ENCODE data around the gene COLGALT1. TPM values are rescaled to one million over a fixed set of nuclear protein-coding genes. Genes with fewer than 3 reads are reported as not detected.

Gene COLGALT1
- total RNA-seq, 2 experiments from 2014 or later = 62.1 to 64.2 TPM

DNA sequence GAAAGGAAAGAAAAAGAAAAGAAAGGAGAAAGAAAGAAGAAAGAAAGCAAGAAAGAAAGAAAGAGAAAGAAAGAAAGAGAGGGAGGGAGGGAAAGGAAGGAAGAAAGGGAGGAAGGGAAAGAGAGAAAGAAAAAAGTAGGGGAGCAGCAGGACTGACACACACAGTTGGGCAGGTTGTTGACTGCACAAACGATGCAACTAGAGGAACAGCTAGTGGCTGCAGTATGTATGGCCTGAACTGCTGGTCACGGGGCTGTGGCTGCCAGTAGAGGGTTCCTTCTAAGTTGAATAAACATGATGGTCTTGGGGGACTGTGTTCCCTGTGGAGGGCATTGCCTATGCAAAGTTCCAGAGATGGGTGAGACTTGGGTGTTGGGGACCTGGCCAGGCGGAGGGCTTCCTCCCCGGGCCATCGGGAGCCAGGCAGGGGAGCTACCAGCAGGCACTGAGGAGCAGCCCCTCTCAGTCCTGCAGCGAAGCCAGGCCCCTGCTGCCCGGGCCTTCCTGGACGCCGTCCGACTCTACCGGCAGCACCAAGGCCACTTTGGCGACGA lies 16.7 kb upstream of the COLGALT1 start:
- intact Hi-C loops (cut with micrococcal nuclease) = no loop called here
- DNase-seq = peak; percentile 17
- peaks cover 4% of the 10 kb centered on the region for H3K27me3 Mint-ChIP-seq
- ChIA-PET POLR2A (interaction anchor here (0.6 to 1.1 kb wide), 2 partner anchors 9 to 97 kb away, joined by 3 to 4 read pairs; no protein-coding TSS in a partner anchor), CTCF (interaction anchor here (1.0 to 2.6 kb wide), 2 partner anchors 15 to 42 kb away, joined by 5 to 7 read pairs; no protein-coding TSS in a partner anchor)
- ATAC-seq = no peak
- no peaks in the 10 kb centered on the region for H3K9me3 Mint-ChIP-seq
- H3K4me3 Mint-ChIP-seq = peak overlapping the region; percentile 54
- H3K27ac Mint-ChIP-seq = no peak overlapping the region
- TF ChIP-seq, protein P1, sequence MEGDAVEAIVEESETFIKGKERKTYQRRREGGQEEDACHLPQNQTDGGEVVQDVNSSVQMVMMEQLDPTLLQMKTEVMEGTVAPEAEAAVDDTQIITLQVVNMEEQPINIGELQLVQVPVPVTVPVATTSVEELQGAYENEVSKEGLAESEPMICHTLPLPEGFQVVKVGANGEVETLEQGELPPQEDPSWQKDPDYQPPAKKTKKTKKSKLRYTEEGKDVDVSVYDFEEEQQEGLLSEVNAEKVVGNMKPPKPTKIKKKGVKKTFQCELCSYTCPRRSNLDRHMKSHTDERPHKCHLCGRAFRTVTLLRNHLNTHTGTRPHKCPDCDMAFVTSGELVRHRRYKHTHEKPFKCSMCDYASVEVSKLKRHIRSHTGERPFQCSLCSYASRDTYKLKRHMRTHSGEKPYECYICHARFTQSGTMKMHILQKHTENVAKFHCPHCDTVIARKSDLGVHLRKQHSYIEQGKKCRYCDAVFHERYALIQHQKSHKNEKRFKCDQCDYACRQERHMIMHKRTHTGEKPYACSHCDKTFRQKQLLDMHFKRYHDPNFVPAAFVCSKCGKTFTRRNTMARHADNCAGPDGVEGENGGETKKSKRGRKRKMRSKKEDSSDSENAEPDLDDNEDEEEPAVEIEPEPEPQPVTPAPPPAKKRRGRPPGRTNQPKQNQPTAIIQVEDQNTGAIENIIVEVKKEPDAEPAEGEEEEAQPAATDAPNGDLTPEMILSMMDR (IDR thresholded peaks at IDR 0.05) = no peak
- H3K4me1 Mint-ChIP-seq (ENCODE audit: low read depth) = peaks cover 13% of the 10 kb centered on the region
- no peaks in the 10 kb centered on the region for H3K36me3 Mint-ChIP-seq (ENCODE audit: low read depth)

GRCh38 chr19:17539238-17540117 lies 16.0 kb upstream of the COLGALT1 start:
- intact Hi-C loops (cut with micrococcal nuclease) = no loop called here
- POLR2A ChIA-PET = interaction anchor here (0.6 to 1.1 kb wide), 2 partner anchors 10 to 97 kb away, joined by 3 to 4 read pairs; no protein-coding TSS in a partner anchor

GRCh38 chr19:17540174-17540573 lies 15.3 kb upstream of the COLGALT1 start:
- TF ChIP-seq, protein P1 (IDR thresholded peaks at IDR 0.05) = no peak
- H3K27me3 Mint-ChIP-seq = peaks cover 4% of the 10 kb centered on the region
- no peak overlapping the region for H3K27ac Mint-ChIP-seq
- ChIA-PET CTCF (interaction anchor here (1.0 to 2.6 kb wide), 2 partner anchors 17 to 44 kb away, joined by 5 to 7 read pairs; no protein-coding TSS in a partner anchor), POLR2A (no interaction called here)
- H3K4me1 Mint-ChIP-seq (ENCODE audit: low read depth) = peaks cover 13% of the 10 kb centered on the region
- no peak for DNase-seq
- intact Hi-C loops (cut with micrococcal nuclease) = no loop called here
- no peaks in the 10 kb centered on the region for H3K36me3 Mint-ChIP-seq (ENCODE audit: low read depth)
- no peaks in the 10 kb centered on the region for H3K9me3 Mint-ChIP-seq
- ATAC-seq = no peak
- H3K4me3 Mint-ChIP-seq = no peak overlapping the region

More at GRCh38 chr19:17539238-17540117, 16.0 kb upstream of the COLGALT1 start:
- Mint-ChIP-seq H3K9me3 (no peaks in the 10 kb centered on the region), H3K36me3 (ENCODE audit: low read depth) (no peaks in the 10 kb centered on the region), H3K4me1 (ENCODE audit: low read depth) (peaks cover 13% of the 10 kb centered on the region), H3K27me3 (peaks cover 4% of the 10 kb centered on the region), H3K27ac (peak overlapping the region; percentile 25), H3K4me3 (peak overlapping the region; percentile 74)
- peak; percentile 97 for ATAC-seq
- TF ChIP-seq, protein P1 (IDR thresholded peaks at IDR 0.05) = no peak
- DNase-seq = peak; percentile 100
- CTCF ChIA-PET = interaction anchor here (1.0 to 2.6 kb wide), 2 partner anchors 16 to 43 kb away, joined by 5 to 7 read pairs; no protein-coding TSS in a partner anchor

GRCh38 chr19:17541184-17541759 lies 14.2 kb upstream of the COLGALT1 start:
- CTCF ChIA-PET = interaction anchor here (0.5 kb wide), 1 partner anchor 1198 kb away, joined by 3 read pairs; no protein-coding TSS in a partner anchor
- Mint-ChIP-seq H3K4me3 (no peak overlapping the region), H3K27ac (no peak overlapping the region), H3K4me1 (ENCODE audit: low read depth) (peaks cover 13% of the 10 kb centered on the region), H3K36me3 (ENCODE audit: low read depth) (no peaks in the 10 kb centered on the region), H3K9me3 (no peaks in the 10 kb centered on the region), H3K27me3 (peaks cover 4% of the 10 kb centered on the region)
- ATAC-seq (no peak), DNase-seq (no peak)
- POLR2A ChIA-PET = no interaction called here
- intact Hi-C loops (cut with micrococcal nuclease) = no loop called here
- TF ChIP-seq, protein P1 (IDR thresholded peaks at IDR 0.05) = no peak

All from activated CD8-positive, alpha-beta T cell treated with anti-CD3 and anti-CD28 coated beads for 36 hours (primary cell).